ENCODE measurements around the gene SMIM15. TPM values are rescaled to one million over a fixed set of nuclear protein-coding genes. Genes with fewer than 3 reads are reported as not detected.

The SMIM15 gene
- 39.7 TPM for total RNA-seq (ENCODE audit: unreplicated experiment)
- long read RNA-seq, transcript SMIM15-201 (3 exons, 2,889 nt), result major isoform, 47 of 47 reads
- long read RNA-seq, partial matches to known transcripts, result 0 of 47 reads
- long read RNA-seq, other reads (novel, unspliced or antisense), result 0 of 47 reads

GRCh38 chr5:61162010-61162831 is at the start of gene SMIM15:
Gene SMIM15 (minus strand): TSS chr5:61162468. CDS start chr5:61160171, 2,297 bp downstream.
- Mint-ChIP-seq H3K4me3 (ENCODE audit: unreplicated experiment) (peak within 1 kb of the TSS; percentile 100), H3K27ac (ENCODE audit: unreplicated experiment) (peak within 1 kb of the TSS; percentile 100), H3K4me1 (ENCODE audit: low read depth, unreplicated experiment) (peaks cover 14% of the 10 kb centered on the region), H3K27me3 (ENCODE audit: unreplicated experiment) (peaks cover 8% of the 10 kb centered on the region), H3K36me3 (ENCODE audit: unreplicated experiment) (peaks cover 5% of the 10 kb centered on the region), H3K9me3 (ENCODE audit: unreplicated experiment) (peaks cover 9% of the 10 kb centered on the region)
- DNase-seq, result peak; percentile 93
- no peak for TF ChIP-seq CTCF (IDR thresholded peaks at IDR 0.05; ENCODE audit: partially characterized antibody, unreplicated experiment)

GRCh38 chr5:61207884-61208283 is 45.6 kb upstream of the SMIM15 start:
- Mint-ChIP-seq H3K9me3 (ENCODE audit: unreplicated experiment) (peaks cover 2% of the 10 kb centered on the region), H3K27ac (ENCODE audit: unreplicated experiment) (no peak overlapping the region), H3K36me3 (ENCODE audit: unreplicated experiment) (peaks cover 17% of the 10 kb centered on the region), H3K4me1 (ENCODE audit: low read depth, unreplicated experiment) (no peaks in the 10 kb centered on the region), H3K27me3 (ENCODE audit: unreplicated experiment) (no peaks in the 10 kb centered on the region), H3K4me3 (ENCODE audit: unreplicated experiment) (no peak overlapping the region)
- no peak for DNase-seq
- TF ChIP-seq CTCF (IDR thresholded peaks at IDR 0.05; ENCODE audit: partially characterized antibody, unreplicated experiment), result no peak

GRCh38 chr5:61205013-61205412 is 42.7 kb upstream of the SMIM15 start:
- H3K4me1 Mint-ChIP-seq (ENCODE audit: low read depth, unreplicated experiment), result peaks cover 6% of the 10 kb centered on the region
- H3K27me3 Mint-ChIP-seq (ENCODE audit: unreplicated experiment), result no peaks in the 10 kb centered on the region
- no peak overlapping the region for H3K27ac Mint-ChIP-seq (ENCODE audit: unreplicated experiment)
- H3K36me3 Mint-ChIP-seq (ENCODE audit: unreplicated experiment), result peaks cover 17% of the 10 kb centered on the region
- no peak overlapping the region for H3K4me3 Mint-ChIP-seq (ENCODE audit: unreplicated experiment)
- H3K9me3 Mint-ChIP-seq (ENCODE audit: unreplicated experiment), result peaks cover 2% of the 10 kb centered on the region
- DNase-seq, result no peak
- TF ChIP-seq CTCF (IDR thresholded peaks at IDR 0.05; ENCODE audit: partially characterized antibody, unreplicated experiment), result no peak

- no peak overlapping the region for H3K4me3 Mint-ChIP-seq (ENCODE audit: unreplicated experiment)
- TF ChIP-seq CTCF (IDR thresholded peaks at IDR 0.05; ENCODE audit: partially characterized antibody, unreplicated experiment), result no peak
- H3K27me3 Mint-ChIP-seq (ENCODE audit: unreplicated experiment), result no peaks in the 10 kb centered on the region
Measured at GRCh38 chr5:61202213-61202612, 39.9 kb upstream of the SMIM15 start.

GRCh38 chr5:61200582-61201155 is 38.4 kb upstream of the SMIM15 start:
- Mint-ChIP-seq H3K4me3 (ENCODE audit: unreplicated experiment) (no peak overlapping the region), H3K36me3 (ENCODE audit: unreplicated experiment) (peaks cover 10% of the 10 kb centered on the region), H3K4me1 (ENCODE audit: low read depth, unreplicated experiment) (peaks cover 6% of the 10 kb centered on the region), H3K27me3 (ENCODE audit: unreplicated experiment) (peaks cover 2% of the 10 kb centered on the region), H3K9me3 (ENCODE audit: unreplicated experiment) (peaks cover 3% of the 10 kb centered on the region), H3K27ac (ENCODE audit: unreplicated experiment) (peak overlapping the region; percentile 57)
- peak; percentile 50 for DNase-seq
- no peak for TF ChIP-seq CTCF (IDR thresholded peaks at IDR 0.05; ENCODE audit: partially characterized antibody, unreplicated experiment)

More at GRCh38 chr5:61202213-61202612, 39.9 kb upstream of the SMIM15 start:
- H3K4me1 Mint-ChIP-seq (ENCODE audit: low read depth, unreplicated experiment), result peaks cover 6% of the 10 kb centered on the region
- no peak for DNase-seq
- peaks cover 2% of the 10 kb centered on the region for H3K9me3 Mint-ChIP-seq (ENCODE audit: unreplicated experiment)
- peaks cover 13% of the 10 kb centered on the region for H3K36me3 Mint-ChIP-seq (ENCODE audit: unreplicated experiment)
- H3K27ac Mint-ChIP-seq (ENCODE audit: unreplicated experiment), result no peak overlapping the region

Data from glutamatergic neuron (in vitro differentiated cells).